DND-41 (cell line): Measurements from ENCODE around the gene ARHGAP22.

Experiments used
- ATAC-seq: fragments of 200-7000 bp; cut with Tn5 transposase; 3 replicates; pipeline ENCODE4 v1.9.1; 2021; ENCODE audit warnings: low read depth; ENCODE audit not compliant: insufficient read depth
- DNase-seq: peaks from one replicate; pipeline ENCODE4 v3.0.0-alpha.2; 2020
- H2AFZ ChIP-seq: 2 replicates; pipeline ENCODE4 v1.6.0; 2012; ENCODE audit warnings: low read depth, low read length
- H3K27ac ChIP-seq: 2 replicates; pipeline ENCODE4 v1.5.1; 2012; ENCODE audit warnings: low read length, inconsistent platforms
- H3K27me3 ChIP-seq: fragments of 200-600 bp; sonication (generic); 2 replicates; pipeline ENCODE4 v1.6.0; 2012; ENCODE audit warnings: low read length, mild to moderate bottlenecking, inconsistent platforms; ENCODE audit not compliant: insufficient read depth, poor library complexity
- H3K36me3 ChIP-seq: 2 replicates; pipeline ENCODE4 v1.5.1; 2012; ENCODE audit warnings: low read length, inconsistent platforms; ENCODE audit not compliant: insufficient read depth
- H3K4me1 ChIP-seq: 2 replicates; pipeline ENCODE4 v1.5.1; 2012; ENCODE audit warnings: mild to moderate bottlenecking, low read length; ENCODE audit not compliant: insufficient read depth
- H3K4me2 ChIP-seq: 2 replicates; pipeline ENCODE4 v1.6.0; 2012; ENCODE audit warnings: mild to moderate bottlenecking, moderate library complexity, low read length, inconsistent platforms; ENCODE audit not compliant: insufficient read depth
- H3K4me3 ChIP-seq, 2 experiments: fragments of 200-600 bp in 1 of 2; shearing (Covaris generic) in 1 of 2; 2 replicates each; pipeline ENCODE4 v1.5.1; 2012 to 2016; ENCODE audit warnings: inconsistent platforms in 2 of 2, low read length in 2 of 2, mild to moderate bottlenecking in 2 of 2, low read depth in 1 of 2, moderate library complexity in 1 of 2
- H3K79me2 ChIP-seq: 2 replicates; pipeline ENCODE4 v1.6.0; 2012; ENCODE audit warnings: low read length, inconsistent platforms; ENCODE audit not compliant: insufficient read depth
- H3K9ac ChIP-seq: 2 replicates; pipeline ENCODE4 v1.6.0; 2012; ENCODE audit warnings: low read depth, mild to moderate bottlenecking, inconsistent platforms, low read length, moderate library complexity
- H3K9me3 ChIP-seq: 2 replicates; pipeline ENCODE4 v1.5.1; 2012; ENCODE audit warnings: low read length, moderate library complexity, mild to moderate bottlenecking, inconsistent platforms; ENCODE audit not compliant: insufficient read depth, severe bottlenecking
- H4K20me1 ChIP-seq: 2 replicates; pipeline ENCODE4 v1.6.0; 2012; ENCODE audit warnings: low read length; ENCODE audit not compliant: insufficient read depth
- CTCF ChIP-seq: IDR thresholded peaks from 2 replicates; pipeline ENCODE4 v1.5.1; 2012; ENCODE audit warnings: borderline replicate concordance, low read length, moderate library complexity, mild to moderate bottlenecking; ENCODE audit not compliant: poor library complexity, severe bottlenecking; ENCODE audit errors: extremely low read depth
- EZH2 ChIP-seq: IDR thresholded peaks from 3 replicates; pipeline ENCODE4 v1.6.1; 2012; ENCODE audit warnings: borderline replicate concordance, low read depth, mild to moderate bottlenecking, moderate library complexity, low read length, inconsistent platforms; ENCODE audit not compliant: severe bottlenecking

ARHGAP22 gene

GRCh38 chr10:48536156-48536500 is 68.7 kb downstream of the ARHGAP22 start:
- DNase-seq (no peak), ATAC-seq (no peak)
- Histone ChIP-seq H3K4me3 (no peak overlapping the region), H3K4me1 (no peaks in the 10 kb centered on the region), H4K20me1 (no peaks in the 10 kb centered on the region), H3K4me2 (no peak overlapping the region), H3K79me2 (no peaks in the 10 kb centered on the region), H3K36me3 (no peaks in the 10 kb centered on the region), H3K27ac (no peak overlapping the region), H3K9me3 (no peaks in the 10 kb centered on the region), H2AFZ (no peak overlapping the region), H3K27me3 (peaks cover 3% of the 10 kb centered on the region), H3K9ac (no peak overlapping the region)
- no peak for TF ChIP-seq CTCF
- no peak for TF ChIP-seq EZH2

DNA sequence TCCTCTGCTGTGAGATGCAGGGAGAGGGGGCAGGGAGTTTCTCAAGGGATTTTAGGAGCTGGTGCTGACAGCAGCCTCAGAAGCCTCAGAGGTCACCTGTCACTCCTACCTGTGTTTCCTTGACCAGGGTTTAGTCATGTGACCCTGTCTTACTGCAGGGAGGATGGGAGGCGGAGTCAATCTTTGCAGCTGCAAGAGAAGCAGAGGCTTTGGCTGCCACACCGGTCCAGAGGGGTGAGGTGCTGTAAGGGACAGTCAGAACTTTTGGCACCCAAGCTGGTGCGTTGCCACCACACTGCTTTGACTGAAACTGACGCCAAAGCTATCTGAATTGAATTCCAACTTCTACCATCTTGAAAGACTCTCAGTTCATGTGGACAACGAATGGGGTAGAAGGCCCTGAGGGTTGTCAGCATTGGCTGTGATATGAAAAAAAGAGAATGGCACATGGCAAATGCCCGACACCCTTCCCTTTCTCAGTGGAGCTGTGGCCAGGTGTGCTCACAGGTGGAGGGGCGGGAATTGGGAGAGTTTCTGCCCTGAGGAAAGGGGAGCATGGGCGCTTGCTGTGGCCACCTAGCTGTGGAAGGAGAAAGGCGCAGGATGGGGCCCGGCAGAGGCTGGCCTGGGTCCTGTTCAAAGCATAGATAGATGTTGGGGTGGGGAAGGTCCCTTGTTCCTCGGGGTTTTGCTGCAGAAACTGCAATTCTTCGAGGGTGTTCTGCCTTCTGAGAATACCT is 69.3 kb downstream of the ARHGAP22 start:
- TF ChIP-seq EZH2 = no peak
- peak; percentile 39 for TF ChIP-seq CTCF
- H3K4me3 ChIP-seq = no peak overlapping the region
- peaks cover 3% of the 10 kb centered on the region for H3K27me3 ChIP-seq
- H3K9ac ChIP-seq = no peak overlapping the region
- ATAC-seq (no peak), DNase-seq (no peak)
- H4K20me1 ChIP-seq = no peaks in the 10 kb centered on the region
- H3K4me2 ChIP-seq = no peak overlapping the region
- no peaks in the 10 kb centered on the region for H3K79me2 ChIP-seq
- no peaks in the 10 kb centered on the region for H3K36me3 ChIP-seq
- H3K9me3 ChIP-seq = no peaks in the 10 kb centered on the region
- no peak overlapping the region for H2AFZ ChIP-seq
- no peaks in the 10 kb centered on the region for H3K4me1 ChIP-seq
- no peak overlapping the region for H3K27ac ChIP-seq

- no peaks in the 10 kb centered on the region for H3K9me3 ChIP-seq
These were observed 70.7 kb downstream of the ARHGAP22 start for GRCh38 chr10:48533951-48534720.

More at GRCh38 chr10:48533951-48534720, 70.7 kb downstream of the ARHGAP22 start:
- no peaks in the 10 kb centered on the region for H3K36me3 ChIP-seq
- no peak for TF ChIP-seq EZH2
- TF ChIP-seq CTCF = no peak
- no peak overlapping the region for H3K9ac ChIP-seq
- H2AFZ ChIP-seq = no peak overlapping the region
- H3K27ac ChIP-seq = no peak overlapping the region
- H3K27me3 ChIP-seq = peaks cover 3% of the 10 kb centered on the region
- H3K4me2 ChIP-seq = no peak overlapping the region
- H3K79me2 ChIP-seq = no peaks in the 10 kb centered on the region
- no peak overlapping the region for H3K4me3 ChIP-seq
- no peaks in the 10 kb centered on the region for H3K4me1 ChIP-seq
- H4K20me1 ChIP-seq = no peaks in the 10 kb centered on the region
- ATAC-seq (no peak), DNase-seq (no peak)
